ENCODE data around the gene KMT2C. TPM values are rescaled to one million over a fixed set of nuclear protein-coding genes. Genes with fewer than 3 reads are reported as not detected.

Gene KMT2C
- total and polyA plus RNA-seq, 2 of the 13 experiments (the other 11 are each of a cell fraction or from before 2014, with no cell fraction given), result 7.1 to 14.4 TPM

DNA sequence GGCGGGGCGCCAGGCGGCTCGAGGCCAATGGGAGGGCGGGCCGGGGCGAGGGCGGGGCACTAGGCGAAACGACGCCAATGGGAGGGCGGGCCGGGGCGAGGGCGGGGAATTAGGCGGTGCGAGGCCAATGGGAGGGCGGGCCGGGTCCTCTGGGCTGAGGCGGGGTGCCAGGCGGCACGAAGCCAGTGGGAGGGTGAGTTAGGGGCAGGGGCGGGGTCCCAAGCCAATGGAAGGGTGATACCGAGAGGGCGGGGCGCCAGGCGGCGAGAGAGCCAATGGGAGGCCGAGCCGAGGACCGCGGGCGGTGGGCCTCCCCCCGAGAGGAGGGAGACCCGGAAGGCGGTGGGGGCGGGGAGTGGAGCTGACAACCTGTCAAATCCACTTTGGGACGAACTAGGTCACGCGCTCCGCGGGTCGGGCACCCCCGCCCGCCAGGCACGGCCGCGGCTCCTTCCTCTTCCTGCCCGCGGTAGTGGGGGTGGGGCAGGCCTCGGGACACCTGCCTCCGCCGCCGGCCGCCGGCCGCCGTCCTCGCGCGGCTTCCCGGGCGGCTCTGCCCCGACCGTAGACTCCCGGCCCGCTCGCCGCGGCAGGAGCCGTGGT is 28.0 kb upstream of the KMT2C start (continued):
- no peak for TF ChIP-seq ZNF33A (CRISPR knock-in tag; IDR thresholded peaks at IDR 0.05; ENCODE audit: borderline replicate concordance)
- TF ChIP-seq, protein P1, sequence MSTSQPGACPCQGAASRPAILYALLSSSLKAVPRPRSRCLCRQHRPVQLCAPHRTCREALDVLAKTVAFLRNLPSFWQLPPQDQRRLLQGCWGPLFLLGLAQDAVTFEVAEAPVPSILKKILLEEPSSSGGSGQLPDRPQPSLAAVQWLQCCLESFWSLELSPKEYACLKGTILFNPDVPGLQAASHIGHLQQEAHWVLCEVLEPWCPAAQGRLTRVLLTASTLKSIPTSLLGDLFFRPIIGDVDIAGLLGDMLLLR (CRISPR knock-in tag; IDR thresholded peaks at IDR 0.05), result peak; percentile 72; the same call in 1 of the 2 replicates
- peak; percentile 99 for TF ChIP-seq MEIS2 (CRISPR knock-in tag; IDR thresholded peaks at IDR 0.05)
- TF ChIP-seq, protein P2, sequence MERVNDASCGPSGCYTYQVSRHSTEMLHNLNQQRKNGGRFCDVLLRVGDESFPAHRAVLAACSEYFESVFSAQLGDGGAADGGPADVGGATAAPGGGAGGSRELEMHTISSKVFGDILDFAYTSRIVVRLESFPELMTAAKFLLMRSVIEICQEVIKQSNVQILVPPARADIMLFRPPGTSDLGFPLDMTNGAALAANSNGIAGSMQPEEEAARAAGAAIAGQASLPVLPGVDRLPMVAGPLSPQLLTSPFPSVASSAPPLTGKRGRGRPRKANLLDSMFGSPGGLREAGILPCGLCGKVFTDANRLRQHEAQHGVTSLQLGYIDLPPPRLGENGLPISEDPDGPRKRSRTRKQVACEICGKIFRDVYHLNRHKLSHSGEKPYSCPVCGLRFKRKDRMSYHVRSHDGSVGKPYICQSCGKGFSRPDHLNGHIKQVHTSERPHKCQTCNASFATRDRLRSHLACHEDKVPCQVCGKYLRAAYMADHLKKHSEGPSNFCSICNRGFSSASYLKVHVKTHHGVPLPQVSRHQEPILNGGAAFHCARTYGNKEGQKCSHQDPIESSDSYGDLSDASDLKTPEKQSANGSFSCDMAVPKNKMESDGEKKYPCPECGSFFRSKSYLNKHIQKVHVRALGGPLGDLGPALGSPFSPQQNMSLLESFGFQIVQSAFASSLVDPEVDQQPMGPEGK (CRISPR knock-in tag; IDR thresholded peaks at IDR 0.05), result peak; percentile 90
- TF ChIP-seq, protein P3, sequence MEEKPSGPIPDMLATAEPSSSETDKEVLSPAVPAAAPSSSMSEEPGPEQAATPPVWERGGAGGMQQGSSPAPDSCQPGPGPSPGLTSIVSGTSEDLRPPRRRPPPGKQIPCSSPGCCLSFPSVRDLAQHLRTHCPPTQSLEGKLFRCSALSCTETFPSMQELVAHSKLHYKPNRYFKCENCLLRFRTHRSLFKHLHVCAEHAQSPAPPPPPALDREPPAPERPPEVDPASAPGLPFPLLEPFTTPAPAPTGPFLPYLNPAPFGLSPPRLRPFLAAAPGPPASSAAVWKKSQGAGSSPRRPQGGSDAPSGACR (CRISPR knock-in tag; IDR thresholded peaks at IDR 0.05), result peak; percentile 26; the same call in 1 of the 2 replicates
- TF ChIP-seq, protein P4, sequence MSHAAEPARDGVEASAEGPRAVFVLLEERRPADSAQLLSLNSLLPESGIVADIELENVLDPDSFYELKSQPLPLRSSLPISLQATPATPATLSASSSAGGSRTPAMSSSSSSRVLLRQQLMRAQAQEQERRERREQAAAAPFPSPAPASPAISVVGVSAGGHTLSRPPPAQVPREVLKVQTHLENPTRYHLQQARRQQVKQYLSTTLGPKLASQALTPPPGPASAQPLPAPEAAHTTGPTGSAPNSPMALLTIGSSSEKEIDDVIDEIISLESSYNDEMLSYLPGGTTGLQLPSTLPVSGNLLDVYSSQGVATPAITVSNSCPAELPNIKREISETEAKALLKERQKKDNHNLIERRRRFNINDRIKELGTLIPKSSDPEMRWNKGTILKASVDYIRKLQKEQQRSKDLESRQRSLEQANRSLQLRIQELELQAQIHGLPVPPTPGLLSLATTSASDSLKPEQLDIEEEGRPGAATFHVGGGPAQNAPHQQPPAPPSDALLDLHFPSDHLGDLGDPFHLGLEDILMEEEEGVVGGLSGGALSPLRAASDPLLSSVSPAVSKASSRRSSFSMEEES (CRISPR knock-in tag; IDR thresholded peaks at IDR 0.05), result peak; percentile 93
- no peak for TF ChIP-seq ZNF850 (CRISPR knock-in tag; conservative IDR thresholded peaks at IDR 0.05)
- TF ChIP-seq GABPA (IDR thresholded peaks at IDR 0.05; ENCODE audit: low read depth, low read length), result peak; percentile 63
- peak; percentile 73 for TF ChIP-seq GABPA (CRISPR knock-in tag; IDR thresholded peaks at IDR 0.05; ENCODE audit: low read depth)
- TF ChIP-seq MXI1 (IDR thresholded peaks at IDR 0.05; ENCODE audit: borderline replicate concordance, low read depth, low read length), result peak; percentile 77; the same call in 1 of the 3 replicates
- TF ChIP-seq BORCS8-MEF2B (CRISPR knock-in tag; IDR thresholded peaks at IDR 0.05), result 0 out of 2 replicates have a peak, but pooled peaks have one; percentile 63
- peak; percentile 84 for TF ChIP-seq SP5 (CRISPR knock-in tag; IDR thresholded peaks at IDR 0.05; ENCODE audit: borderline replicate concordance, low read depth)
- TF ChIP-seq FOXC1 (CRISPR knock-in tag; IDR thresholded peaks at IDR 0.05; ENCODE audit: borderline replicate concordance), result 0 out of 2 replicates have a peak, but pooled peaks have one; percentile 11
- peak; percentile 41 for TF ChIP-seq KAT8 (CRISPR knock-in tag; IDR thresholded peaks at IDR 0.05)
- peak; percentile 37; the same call in 1 of the 2 replicates for TF ChIP-seq PITX1 (CRISPR knock-in tag; IDR thresholded peaks at IDR 0.05)
- TF ChIP-seq, protein P5, sequence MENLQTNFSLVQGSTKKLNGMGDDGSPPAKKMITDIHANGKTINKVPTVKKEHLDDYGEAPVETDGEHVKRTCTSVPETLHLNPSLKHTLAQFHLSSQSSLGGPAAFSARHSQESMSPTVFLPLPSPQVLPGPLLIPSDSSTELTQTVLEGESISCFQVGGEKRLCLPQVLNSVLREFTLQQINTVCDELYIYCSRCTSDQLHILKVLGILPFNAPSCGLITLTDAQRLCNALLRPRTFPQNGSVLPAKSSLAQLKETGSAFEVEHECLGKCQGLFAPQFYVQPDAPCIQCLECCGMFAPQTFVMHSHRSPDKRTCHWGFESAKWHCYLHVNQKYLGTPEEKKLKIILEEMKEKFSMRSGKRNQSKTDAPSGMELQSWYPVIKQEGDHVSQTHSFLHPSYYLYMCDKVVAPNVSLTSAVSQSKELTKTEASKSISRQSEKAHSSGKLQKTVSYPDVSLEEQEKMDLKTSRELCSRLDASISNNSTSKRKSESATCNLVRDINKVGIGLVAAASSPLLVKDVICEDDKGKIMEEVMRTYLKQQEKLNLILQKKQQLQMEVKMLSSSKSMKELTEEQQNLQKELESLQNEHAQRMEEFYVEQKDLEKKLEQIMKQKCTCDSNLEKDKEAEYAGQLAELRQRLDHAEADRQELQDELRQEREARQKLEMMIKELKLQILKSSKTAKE (CRISPR knock-in tag; IDR thresholded peaks at IDR 0.05; ENCODE audit: borderline replicate concordance), result peak; percentile 16; the same call in 1 of the 2 replicates
- TF ChIP-seq JUNB (CRISPR knock-in tag; IDR thresholded peaks at IDR 0.05; ENCODE audit: borderline replicate concordance), result no peak
